Measurements from ENCODE around the gene NEO1.

DNA sequence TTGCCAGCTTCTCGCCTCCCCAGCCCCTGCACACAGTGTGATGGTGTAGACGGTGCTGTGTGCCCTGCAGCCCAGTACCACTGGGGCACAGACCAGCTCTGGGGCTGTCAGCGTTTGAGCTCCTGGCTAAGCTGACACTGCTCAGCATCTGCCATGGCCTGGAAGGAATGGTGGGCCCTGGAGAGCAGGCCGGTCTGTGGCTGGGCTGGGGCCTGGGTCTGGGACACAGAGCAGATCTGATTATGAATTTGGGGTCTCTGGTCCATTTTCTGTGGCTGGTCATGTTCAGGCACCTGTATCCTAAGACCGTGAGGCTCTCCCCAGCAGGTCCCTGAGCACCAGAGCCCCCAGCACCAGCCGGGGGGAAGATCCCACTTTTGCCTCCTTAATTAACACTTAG is 281.8 kb downstream of the NEO1 start:
- TF ChIP-seq, protein P1, sequence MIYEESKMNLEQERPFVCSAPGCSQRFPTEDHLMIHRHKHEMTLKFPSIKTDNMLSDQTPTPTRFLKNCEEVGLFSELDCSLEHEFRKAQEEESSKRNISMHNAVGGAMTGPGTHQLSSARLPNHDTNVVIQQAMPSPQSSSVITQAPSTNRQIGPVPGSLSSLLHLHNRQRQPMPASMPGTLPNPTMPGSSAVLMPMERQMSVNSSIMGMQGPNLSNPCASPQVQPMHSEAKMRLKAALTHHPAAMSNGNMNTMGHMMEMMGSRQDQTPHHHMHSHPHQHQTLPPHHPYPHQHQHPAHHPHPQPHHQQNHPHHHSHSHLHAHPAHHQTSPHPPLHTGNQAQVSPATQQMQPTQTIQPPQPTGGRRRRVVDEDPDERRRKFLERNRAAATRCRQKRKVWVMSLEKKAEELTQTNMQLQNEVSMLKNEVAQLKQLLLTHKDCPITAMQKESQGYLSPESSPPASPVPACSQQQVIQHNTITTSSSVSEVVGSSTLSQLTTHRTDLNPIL (CRISPR knock-in tag; IDR thresholded peaks at IDR 0.05; ENCODE audit: low read depth): no peak
- TF ChIP-seq ZNF565 (CRISPR knock-in tag; conservative IDR thresholded peaks at IDR 0.05; ENCODE audit: low read depth) (no peak), SNAI2 (CRISPR knock-in tag; IDR thresholded peaks at IDR 0.05) (no peak), ZFP30 (CRISPR knock-in tag; IDR thresholded peaks at IDR 0.05) (no peak), ZFP3 (CRISPR knock-in tag; IDR thresholded peaks at IDR 0.05) (no peak), ZNF70 (CRISPR knock-in tag; IDR thresholded peaks at IDR 0.05) (no peak), ARNTL (CRISPR knock-in tag; IDR thresholded peaks at IDR 0.05; ENCODE audit: borderline replicate concordance, low read depth) (no peak)
- TF ChIP-seq, protein P2, sequence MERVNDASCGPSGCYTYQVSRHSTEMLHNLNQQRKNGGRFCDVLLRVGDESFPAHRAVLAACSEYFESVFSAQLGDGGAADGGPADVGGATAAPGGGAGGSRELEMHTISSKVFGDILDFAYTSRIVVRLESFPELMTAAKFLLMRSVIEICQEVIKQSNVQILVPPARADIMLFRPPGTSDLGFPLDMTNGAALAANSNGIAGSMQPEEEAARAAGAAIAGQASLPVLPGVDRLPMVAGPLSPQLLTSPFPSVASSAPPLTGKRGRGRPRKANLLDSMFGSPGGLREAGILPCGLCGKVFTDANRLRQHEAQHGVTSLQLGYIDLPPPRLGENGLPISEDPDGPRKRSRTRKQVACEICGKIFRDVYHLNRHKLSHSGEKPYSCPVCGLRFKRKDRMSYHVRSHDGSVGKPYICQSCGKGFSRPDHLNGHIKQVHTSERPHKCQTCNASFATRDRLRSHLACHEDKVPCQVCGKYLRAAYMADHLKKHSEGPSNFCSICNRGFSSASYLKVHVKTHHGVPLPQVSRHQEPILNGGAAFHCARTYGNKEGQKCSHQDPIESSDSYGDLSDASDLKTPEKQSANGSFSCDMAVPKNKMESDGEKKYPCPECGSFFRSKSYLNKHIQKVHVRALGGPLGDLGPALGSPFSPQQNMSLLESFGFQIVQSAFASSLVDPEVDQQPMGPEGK (CRISPR knock-in tag; IDR thresholded peaks at IDR 0.05; ENCODE audit: borderline replicate concordance): no peak
- TF ChIP-seq, protein P3, sequence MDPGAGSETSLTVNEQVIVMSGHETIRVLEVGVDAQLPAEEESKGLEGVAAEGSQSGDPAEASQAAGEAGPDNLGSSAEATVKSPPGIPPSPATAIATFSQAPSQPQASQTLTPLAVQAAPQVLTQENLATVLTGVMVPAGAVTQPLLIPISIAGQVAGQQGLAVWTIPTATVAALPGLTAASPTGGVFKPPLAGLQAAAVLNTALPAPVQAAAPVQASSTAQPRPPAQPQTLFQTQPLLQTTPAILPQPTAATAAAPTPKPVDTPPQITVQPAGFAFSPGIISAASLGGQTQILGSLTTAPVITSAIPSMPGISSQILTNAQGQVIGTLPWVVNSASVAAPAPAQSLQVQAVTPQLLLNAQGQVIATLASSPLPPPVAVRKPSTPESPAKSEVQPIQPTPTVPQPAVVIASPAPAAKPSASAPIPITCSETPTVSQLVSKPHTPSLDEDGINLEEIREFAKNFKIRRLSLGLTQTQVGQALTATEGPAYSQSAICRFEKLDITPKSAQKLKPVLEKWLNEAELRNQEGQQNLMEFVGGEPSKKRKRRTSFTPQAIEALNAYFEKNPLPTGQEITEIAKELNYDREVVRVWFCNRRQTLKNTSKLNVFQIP (CRISPR knock-in tag; IDR thresholded peaks at IDR 0.05; ENCODE audit: borderline replicate concordance, low read depth): no peak
